Caco-2 (cell line): ENCODE measurements around the gene CACNA1C. TPM values are rescaled to one million over a fixed set of nuclear protein-coding genes. Genes with fewer than 3 reads are reported as not detected.

Source experiments
- BruUV-seq: library from RNA; stranded (reverse); fragments of 400-500 nt; replicated peaks from 2 replicates; lab custom pipeline; 2021; lab: Mats Ljungman, UMichigan
- CTCF ChIA-PET: fragments of 300-600 bp; sonication (Branson Sonifier 250); formaldehyde crosslinking; loops from one replicate; lab custom pipeline; 2022; ENCODE audit warnings: antibody characterized with exemption; lab: Charles Lee
- POLR2A ChIA-PET: fragments of 300-600 bp; sonication (Branson Sonifier 250); formaldehyde crosslinking; loops from one replicate; lab custom pipeline; 2022; ENCODE audit warnings: antibody characterized with exemption; lab: Charles Lee
- DNase-seq, 2 experiments: peaks; one replicate each; pipeline versions ENCODE4 v3.0.0 to v3.0.0-alpha.2; 2020 to 2022
- H3K27me3 ChIP-seq: replicated peaks from 2 replicates; pipeline ENCODE4 v1.6.0; 2011; ENCODE audit warnings: low read length; ENCODE audit not compliant: control insufficient read depth, insufficient read depth
- H3K36me3 ChIP-seq: 2 replicates; pipeline ENCODE4 v1.5.1; 2011; ENCODE audit warnings: low read length; ENCODE audit not compliant: control insufficient read depth, insufficient read depth
- H3K4me1 ChIP-seq: fragments of 250-450 bp; sonication (Bioruptor Pico); 2 replicates; pipeline ENCODE4 v1.5.1; 2020; ENCODE audit warnings: mild to moderate bottlenecking
- H3K4me3 ChIP-seq: 2 replicates; pipeline ENCODE4 v1.5.1; 2011; ENCODE audit warnings: low read depth, mild to moderate bottlenecking, control low read depth, low read length
- H3K9me3 ChIP-seq: fragments of 250-450 bp; sonication (Bioruptor Pico); 2 replicates; pipeline ENCODE4 v1.5.1; 2020; ENCODE audit warnings: mild to moderate bottlenecking, moderate library complexity
- H3K27ac Mint-ChIP-seq: one replicate; pipeline ENCODE4 v1.8.0; 2022; ENCODE audit warnings: mixed read lengths; ENCODE audit not compliant: unreplicated experiment
- H3K27me3 Mint-ChIP-seq: one replicate; pipeline ENCODE4 v1.8.0; 2022; ENCODE audit warnings: mixed read lengths; ENCODE audit not compliant: insufficient read depth, unreplicated experiment
- H3K36me3 Mint-ChIP-seq: one replicate; pipeline ENCODE4 v1.8.0; 2022; ENCODE audit warnings: mild to moderate bottlenecking, mixed read lengths; ENCODE audit not compliant: insufficient read depth, unreplicated experiment
- H3K4me1 Mint-ChIP-seq: one replicate; pipeline ENCODE4 v1.8.0; 2022; ENCODE audit warnings: low read depth, mixed read lengths; ENCODE audit not compliant: unreplicated experiment
- H3K4me3 Mint-ChIP-seq: one replicate; pipeline ENCODE4 v1.8.0; 2022; ENCODE audit warnings: mild to moderate bottlenecking, moderate library complexity, mixed read lengths; ENCODE audit not compliant: unreplicated experiment
- H3K9me3 Mint-ChIP-seq: one replicate; pipeline ENCODE4 v1.8.0; 2022; ENCODE audit warnings: mixed read lengths; ENCODE audit not compliant: unreplicated experiment
- CTCF ChIP-seq, 2 experiments: fragments of 200-600 bp in 1 of 2; IDR thresholded peaks; 1 replicate in 1 of 2; 2 replicates in 1 of 2; pipeline versions ENCODE4 v1.5.1 to v1.8.0; 2011 to 2022; ENCODE audit warnings: antibody characterized with exemption in 1 of 2, control low read depth in 1 of 2, inconsistent platforms in 1 of 2, low read depth in 1 of 2, low read length in 1 of 2, mild to moderate bottlenecking in 1 of 2, moderate library complexity in 1 of 2; ENCODE audit not compliant: insufficient read depth in 1 of 2, severe bottlenecking in 1 of 2, unreplicated experiment in 1 of 2
- intact Hi-C: fragments of 100-400 bp; cut with micrococcal nuclease; formaldehyde crosslinking; loops from one replicate; pipeline ENCODE4 v1.10.0; 2022; ENCODE audit not compliant: unreplicated experiment
- total RNA-seq: library from RNA; stranded (reverse); gene quantifications from 2 replicates; pipeline ENCODE4 v1.2.3, GENCODE V29; 2022

Gene CACNA1C
- total RNA-seq, 1 experiment from 2014 or later: not detected

GRCh38 chr12:2540535-2540941 is 487.8 kb downstream of the CACNA1C start:
- Mint-ChIP-seq H3K4me3 (no peak overlapping the region), H3K9me3 (no peaks in the 10 kb centered on the region), H3K36me3 (no peaks in the 10 kb centered on the region), H3K4me1 (no peaks in the 10 kb centered on the region), H3K27ac (no peak overlapping the region), H3K27me3 (peaks cover 23% of the 10 kb centered on the region)
- Histone ChIP-seq H3K4me1 (no peaks in the 10 kb centered on the region), H3K4me3 (no peak overlapping the region), H3K27me3 (peaks cover 2% of the 10 kb centered on the region; the same call in 1 of the 2 replicates), H3K9me3 (no peaks in the 10 kb centered on the region), H3K36me3 (no peaks in the 10 kb centered on the region)
- ChIA-PET POLR2A (no interaction called here), CTCF (no interaction called here)
- no peak for TF ChIP-seq CTCF (IDR thresholded peaks at IDR 0.05; ENCODE audit: insufficient read depth in 1 of 2, low read depth in 1 of 2, low read length in 1 of 2, severe bottlenecking in 1 of 2, unreplicated experiment in 1 of 2)
- no peak for DNase-seq
- BruUV-seq: no TSS peak
- intact Hi-C loops: no loop called here

GRCh38 chr12:2541631-2542204 is 488.9 kb downstream of the CACNA1C start:
- Histone ChIP-seq H3K9me3 (no peaks in the 10 kb centered on the region), H3K27me3 (peaks cover 2% of the 10 kb centered on the region; the same call in 1 of the 2 replicates), H3K36me3 (no peaks in the 10 kb centered on the region), H3K4me3 (no peak overlapping the region), H3K4me1 (no peaks in the 10 kb centered on the region)
- Mint-ChIP-seq H3K27me3 (peaks cover 23% of the 10 kb centered on the region), H3K27ac (no peak overlapping the region), H3K4me1 (no peaks in the 10 kb centered on the region), H3K9me3 (no peaks in the 10 kb centered on the region), H3K36me3 (no peaks in the 10 kb centered on the region), H3K4me3 (no peak overlapping the region)
- no peak for TF ChIP-seq CTCF (IDR thresholded peaks at IDR 0.05; ENCODE audit: insufficient read depth in 1 of 2, low read depth in 1 of 2, low read length in 1 of 2, severe bottlenecking in 1 of 2, unreplicated experiment in 1 of 2)
- no peak for DNase-seq
- ChIA-PET POLR2A (no interaction called here), CTCF (interaction anchor here (0.7 kb wide), 1 partner anchor 56 kb away, joined by 4 read pairs; no protein-coding TSS in a partner anchor)
- intact Hi-C loops: no loop called here
- no TSS peak for BruUV-seq

DNA sequence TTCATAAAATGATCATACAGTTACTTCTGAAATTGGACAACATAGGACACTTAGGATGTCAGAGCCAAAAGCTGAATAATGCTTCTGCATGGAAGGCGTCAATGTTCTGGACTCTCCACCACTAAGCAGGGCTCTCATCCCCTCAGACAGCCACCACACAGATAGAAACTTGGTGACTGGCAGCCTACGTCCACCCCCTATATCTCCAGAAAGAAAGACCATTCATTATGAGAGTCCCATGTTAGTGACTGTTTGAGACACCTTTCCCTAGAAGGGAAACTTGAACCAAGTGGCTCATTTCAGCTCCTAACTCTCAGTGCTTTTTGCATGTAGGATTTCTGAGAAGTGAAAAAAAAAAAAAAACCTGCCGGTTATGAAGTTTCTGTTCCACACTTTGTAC is 491.0 kb downstream of the CACNA1C start:
- intact Hi-C loops: no loop called here
- H3K4me1 Mint-ChIP-seq: no peaks in the 10 kb centered on the region
- no peak for TF ChIP-seq CTCF (IDR thresholded peaks at IDR 0.05; ENCODE audit: insufficient read depth in 1 of 2, low read depth in 1 of 2, low read length in 1 of 2, severe bottlenecking in 1 of 2, unreplicated experiment in 1 of 2)
- no peaks in the 10 kb centered on the region for H3K9me3 Mint-ChIP-seq
- no peak for DNase-seq
- no peaks in the 10 kb centered on the region for H3K4me1 ChIP-seq
- ChIA-PET POLR2A (no interaction called here), CTCF (no interaction called here)
- H3K9me3 ChIP-seq: no peaks in the 10 kb centered on the region
- H3K27me3 Mint-ChIP-seq: peaks cover 22% of the 10 kb centered on the region
- no peak overlapping the region for H3K4me3 Mint-ChIP-seq
- peaks cover 2% of the 10 kb centered on the region; the same call in 1 of the 2 replicates for H3K27me3 ChIP-seq
- H3K4me3 ChIP-seq: no peak overlapping the region
- H3K36me3 ChIP-seq: no peaks in the 10 kb centered on the region
- H3K36me3 Mint-ChIP-seq: no peaks in the 10 kb centered on the region
- no peak overlapping the region for H3K27ac Mint-ChIP-seq
- no TSS peak for BruUV-seq
